Measurements from ENCODE around the gene WARS2.

- TF ChIP-seq POLR2A (IDR thresholded peaks at IDR 0.05; ENCODE audit: low read depth, low read length): no peak
- TF ChIP-seq SPI1 (IDR thresholded peaks at IDR 0.05; ENCODE audit: low read depth, low read length): no peak
- no peak for TF ChIP-seq TAF1 (IDR thresholded peaks at IDR 0.05; ENCODE audit: low read depth, low read length)
- TF ChIP-seq POLR2AphosphoS5 (IDR thresholded peaks at IDR 0.05; ENCODE audit: low read depth, low read length): no peak
- no peak for TF ChIP-seq PAX5 (IDR thresholded peaks at IDR 0.05; ENCODE audit: insufficient read depth, low read length, severe bottlenecking)
- no peak for TF ChIP-seq POU2F2 (IDR thresholded peaks at IDR 0.05; ENCODE audit: low read depth, low read length)
Observed at GRCh38 chr1:119188926-119189325, 48.5 kb upstream of the WARS2 start.
